ENCODE measurements around the gene TTN. TPM values are rescaled to one million over a fixed set of nuclear protein-coding genes. Genes with fewer than 3 reads are reported as not detected.
A peak's percentile ranks its signal among the peaks of the same experiment; 100 is the strongest.

The TTN gene
- total RNA-seq, 1 experiment from 2014 or later: not detected

DNA sequence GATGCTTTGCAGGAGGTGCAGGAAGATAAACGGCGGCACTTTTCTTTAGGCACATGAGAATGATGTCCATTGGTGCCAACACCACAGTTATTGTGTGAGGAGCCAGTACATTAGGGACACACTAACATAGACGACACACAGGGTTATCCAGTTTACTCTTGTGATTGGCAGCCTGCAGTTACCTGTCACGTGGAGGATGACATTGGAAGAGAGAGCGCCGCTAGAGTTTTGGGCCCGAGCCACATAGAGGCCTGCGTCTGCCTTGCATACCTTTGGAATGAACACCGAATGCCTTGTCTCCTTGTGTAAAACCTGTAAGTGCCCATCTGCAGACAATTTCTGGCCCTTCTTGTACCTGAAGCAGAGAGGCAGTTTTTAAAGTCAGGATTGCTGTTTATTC lies 26.9 kb upstream of the TTN start:
- Histone ChIP-seq H3K9me2 (ENCODE audit: insufficient read depth) (no peaks in the 10 kb centered on the region), H3K4me1 (replicated peaks; ENCODE audit: insufficient read depth) (no peaks in the 10 kb centered on the region), H3K4me3 (no peak overlapping the region), H2AFZ (no peak overlapping the region), H3K36me3 (ENCODE audit: low read depth) (no peaks in the 10 kb centered on the region), H3K27me3 (ENCODE audit: insufficient read depth, low read depth) (no peaks in the 10 kb centered on the region), H3K79me2 (ENCODE audit: low read depth) (no peaks in the 10 kb centered on the region), H3K4me2 (no peak overlapping the region), H4K20me1 (ENCODE audit: insufficient read depth) (no peaks in the 10 kb centered on the region), H3F3A (ENCODE audit: insufficient read depth, low read depth) (no peaks in the 10 kb centered on the region), H3K27ac (no peak overlapping the region), H3K9me3 (ENCODE audit: insufficient read depth, low read depth) (no peaks in the 10 kb centered on the region)
- ChIA-PET CTCF (no interaction called here), POLR2A (ENCODE audit: unreplicated experiment) (no interaction called here)
- TF ChIP-seq, protein P1, sequence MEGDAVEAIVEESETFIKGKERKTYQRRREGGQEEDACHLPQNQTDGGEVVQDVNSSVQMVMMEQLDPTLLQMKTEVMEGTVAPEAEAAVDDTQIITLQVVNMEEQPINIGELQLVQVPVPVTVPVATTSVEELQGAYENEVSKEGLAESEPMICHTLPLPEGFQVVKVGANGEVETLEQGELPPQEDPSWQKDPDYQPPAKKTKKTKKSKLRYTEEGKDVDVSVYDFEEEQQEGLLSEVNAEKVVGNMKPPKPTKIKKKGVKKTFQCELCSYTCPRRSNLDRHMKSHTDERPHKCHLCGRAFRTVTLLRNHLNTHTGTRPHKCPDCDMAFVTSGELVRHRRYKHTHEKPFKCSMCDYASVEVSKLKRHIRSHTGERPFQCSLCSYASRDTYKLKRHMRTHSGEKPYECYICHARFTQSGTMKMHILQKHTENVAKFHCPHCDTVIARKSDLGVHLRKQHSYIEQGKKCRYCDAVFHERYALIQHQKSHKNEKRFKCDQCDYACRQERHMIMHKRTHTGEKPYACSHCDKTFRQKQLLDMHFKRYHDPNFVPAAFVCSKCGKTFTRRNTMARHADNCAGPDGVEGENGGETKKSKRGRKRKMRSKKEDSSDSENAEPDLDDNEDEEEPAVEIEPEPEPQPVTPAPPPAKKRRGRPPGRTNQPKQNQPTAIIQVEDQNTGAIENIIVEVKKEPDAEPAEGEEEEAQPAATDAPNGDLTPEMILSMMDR (conservative IDR thresholded peaks at IDR 0.05): no peak
- no peak for TF ChIP-seq EZH2 (IDR thresholded peaks at IDR 0.05; ENCODE audit: low read depth)
- no TSS peak for BruUV-seq (replicated peaks)
- DNase-seq: no peak
- intact Hi-C loops (cut with micrococcal nuclease; ENCODE audit: unreplicated experiment): no loop called here

DNA sequence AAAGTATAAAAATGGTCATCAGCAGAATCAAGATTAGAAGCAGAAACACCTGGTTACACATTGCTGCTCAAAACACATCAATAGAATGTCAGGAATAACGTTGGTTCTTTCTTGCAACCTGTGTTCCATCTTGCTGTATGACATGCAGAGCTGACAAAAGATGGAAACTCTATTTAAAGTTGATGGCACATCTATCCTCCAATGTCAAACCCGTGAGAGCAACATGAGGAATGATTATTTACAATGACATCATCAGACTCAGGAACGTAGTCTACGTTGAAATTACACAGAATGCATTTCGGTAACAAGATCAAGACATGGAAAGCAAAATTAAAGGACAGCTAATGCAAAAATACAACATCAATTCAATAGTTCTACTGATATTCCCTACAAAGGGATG lies 26.2 kb upstream of the TTN start:
- Histone ChIP-seq H3K79me2 (ENCODE audit: low read depth) (no peaks in the 10 kb centered on the region), H3F3A (ENCODE audit: insufficient read depth, low read depth) (no peaks in the 10 kb centered on the region), H3K4me1 (replicated peaks; ENCODE audit: insufficient read depth) (no peaks in the 10 kb centered on the region), H3K27ac (no peak overlapping the region), H2AFZ (no peak overlapping the region; the same call in 1 of the 2 replicates), H3K9me2 (ENCODE audit: insufficient read depth) (no peaks in the 10 kb centered on the region), H4K20me1 (ENCODE audit: insufficient read depth) (no peaks in the 10 kb centered on the region), H3K27me3 (ENCODE audit: insufficient read depth, low read depth) (no peaks in the 10 kb centered on the region), H3K4me2 (no peak overlapping the region), H3K9me3 (ENCODE audit: insufficient read depth, low read depth) (no peaks in the 10 kb centered on the region), H3K36me3 (ENCODE audit: low read depth) (no peaks in the 10 kb centered on the region), H3K4me3 (no peak overlapping the region)
- TF ChIP-seq, protein P1 (conservative IDR thresholded peaks at IDR 0.05): no peak
- TF ChIP-seq EZH2 (IDR thresholded peaks at IDR 0.05; ENCODE audit: low read depth): no peak
- ChIA-PET CTCF (no interaction called here), POLR2A (ENCODE audit: unreplicated experiment) (no interaction called here)
- intact Hi-C loops (cut with micrococcal nuclease; ENCODE audit: unreplicated experiment): no loop called here
- DNase-seq: no peak
- BruUV-seq (replicated peaks): no TSS peak

DNA sequence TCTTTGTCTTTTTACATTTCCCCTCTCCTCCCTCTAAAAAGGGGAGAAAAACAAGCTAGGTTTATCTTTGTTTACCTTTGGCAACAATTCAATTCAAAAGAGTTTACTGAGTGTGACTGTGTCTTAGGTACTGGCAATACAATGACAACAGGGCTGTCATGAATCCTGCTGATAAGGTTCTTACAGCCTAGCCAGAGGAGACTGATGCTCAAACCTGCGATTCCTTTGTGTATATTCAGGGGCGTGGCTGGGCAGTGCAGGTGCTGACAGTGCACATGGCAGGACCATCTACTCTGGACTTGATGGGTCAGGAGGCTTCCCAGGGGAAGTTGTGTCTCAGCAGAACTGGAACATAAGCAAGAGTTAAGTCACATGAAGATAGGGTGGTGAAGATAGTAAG lies 23.2 kb upstream of the TTN start:
- Histone ChIP-seq H3K4me2 (no peak overlapping the region), H3K79me2 (ENCODE audit: low read depth) (no peaks in the 10 kb centered on the region), H3K4me3 (no peak overlapping the region), H3F3A (ENCODE audit: insufficient read depth, low read depth) (no peaks in the 10 kb centered on the region), H3K9me2 (ENCODE audit: insufficient read depth) (no peaks in the 10 kb centered on the region), H3K4me1 (replicated peaks; ENCODE audit: insufficient read depth) (no peaks in the 10 kb centered on the region), H3K27ac (no peak overlapping the region), H2AFZ (0 out of 2 replicates have a peak overlapping the region, but pooled peaks have one; percentile 18), H4K20me1 (ENCODE audit: insufficient read depth) (no peaks in the 10 kb centered on the region), H3K36me3 (ENCODE audit: low read depth) (no peaks in the 10 kb centered on the region), H3K27me3 (ENCODE audit: insufficient read depth, low read depth) (no peaks in the 10 kb centered on the region), H3K9me3 (ENCODE audit: insufficient read depth, low read depth) (peaks cover 6% of the 10 kb centered on the region; the same call in 1 of the 2 replicates)
- intact Hi-C loops (cut with micrococcal nuclease; ENCODE audit: unreplicated experiment): no loop called here
- POLR2A ChIA-PET (ENCODE audit: unreplicated experiment): interaction anchor here (0.6 kb wide), 1 partner anchor 1117 kb away, joined by 8 read pairs; no protein-coding TSS in a partner anchor
- TF ChIP-seq EZH2 (IDR thresholded peaks at IDR 0.05; ENCODE audit: low read depth): no peak
- TF ChIP-seq, protein P1 (conservative IDR thresholded peaks at IDR 0.05): no peak
- BruUV-seq (replicated peaks): no TSS peak
- DNase-seq: no peak
- CTCF ChIA-PET: no interaction called here

All from PC-9 (cell line).